Superior temporal gyrus (tissue), 1 donor: ENCODE measurements around the gene GSTCD.

ENCODE experiments used
- DNase-seq: peaks from one replicate; pipeline ENCODE4 v3.0.0-alpha.2; 2016; ENCODE audit errors: extremely low spot score

GSTCD gene

GRCh38 chr4:105894660-105895582 lies 186.3 kb downstream of the GSTCD start, which contains the start of gene NPNT:
Gene NPNT, plus strand, starts transcription at chr4:105895471. Its CDS starts 182 bp downstream, at chr4:105895653.
- no peak for DNase-seq

DNA sequence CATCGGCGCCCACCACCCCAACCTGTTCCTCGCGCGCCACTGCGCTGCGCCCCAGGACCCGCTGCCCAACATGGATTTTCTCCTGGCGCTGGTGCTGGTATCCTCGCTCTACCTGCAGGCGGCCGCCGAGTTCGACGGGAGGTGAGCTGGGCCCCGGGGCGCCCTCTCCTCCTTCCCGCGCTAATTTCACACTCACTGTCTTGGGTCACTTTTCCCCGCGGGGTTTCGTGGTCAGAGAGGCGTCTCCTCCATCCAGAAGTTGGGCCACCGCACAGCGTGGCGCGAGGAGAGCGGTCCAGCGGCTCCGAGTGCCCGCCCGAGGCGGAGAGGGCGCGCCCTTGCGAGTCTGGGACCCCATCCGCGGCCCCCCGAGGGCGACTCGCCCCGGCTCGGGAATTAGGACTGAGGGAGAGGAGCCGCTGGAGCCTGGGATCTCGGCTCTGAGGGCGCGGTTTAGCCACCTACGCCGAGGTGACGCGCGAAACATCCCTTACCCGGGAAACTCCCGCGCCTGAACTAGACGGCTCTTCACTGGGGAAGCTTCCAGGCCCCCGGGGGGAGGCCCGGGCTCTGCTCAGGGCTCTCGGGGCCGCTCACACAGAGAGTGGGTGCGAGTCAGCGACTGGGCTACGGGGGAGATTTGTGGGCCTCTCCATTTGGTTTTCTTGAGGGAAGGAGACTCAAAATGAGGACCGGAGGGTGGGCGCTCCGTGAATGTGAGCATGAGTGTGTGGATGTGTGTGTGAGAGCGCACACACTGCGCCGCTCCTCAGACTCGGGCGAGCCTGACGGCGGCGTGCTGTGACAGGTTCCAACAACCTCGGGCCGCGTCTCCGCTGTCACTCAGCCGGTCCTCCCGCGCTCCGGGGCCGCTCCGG lies 187.2 kb downstream of the GSTCD start:
- DNase-seq: no peak

DNA sequence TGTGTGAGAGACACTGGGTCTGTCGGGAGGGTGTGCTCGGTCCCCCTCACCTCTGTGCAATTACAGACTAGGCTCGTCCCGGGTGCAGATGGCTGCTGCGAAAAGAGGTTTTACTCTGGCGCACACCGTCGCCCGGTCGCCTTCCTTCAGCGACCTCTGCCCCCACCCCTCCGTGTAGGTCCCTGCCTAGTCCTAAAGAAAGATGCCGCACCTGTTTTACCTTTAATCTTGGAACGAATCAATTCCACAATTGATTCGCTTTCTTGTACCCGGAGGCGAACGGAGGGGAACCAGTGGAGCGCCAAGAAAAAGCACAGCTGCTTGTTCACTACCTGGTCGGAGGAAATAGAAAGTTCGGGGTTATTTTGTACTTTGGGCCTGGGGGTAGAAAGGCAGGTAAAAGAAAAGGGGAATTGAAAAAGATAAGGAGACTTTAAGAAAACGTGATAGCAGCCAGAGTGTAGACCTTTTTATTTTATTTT lies 187.9 kb downstream of the GSTCD start:
- no peak for DNase-seq
